Testis (tissue), 3 donors: ENCODE measurements around the gene HNF4A. TPM values are rescaled to one million over a fixed set of nuclear protein-coding genes. Genes with fewer than 3 reads are reported as not detected.

Source experiments
- DNase-seq: peaks from one replicate; pipeline ENCODE4 v3.0.0-alpha.2; 2019
- H3K27ac ChIP-seq, 2 donors: fragments of 200-600 bp; sonication (generic); one replicate each; pipeline ENCODE4 v1.5.1; 2019
- H3K27me3 ChIP-seq: fragments of 200-600 bp; sonication (generic); one replicate; pipeline ENCODE4 v1.5.1; 2019
- H3K36me3 ChIP-seq: fragments of 200-600 bp; sonication (generic); one replicate; pipeline ENCODE4 v1.5.1; 2017; ENCODE audit warnings: low read depth; ENCODE audit errors: missing control alignments
- H3K4me1 ChIP-seq: fragments of 200-600 bp; sonication (generic); one replicate; pipeline ENCODE4 v1.5.1; 2019
- H3K4me3 ChIP-seq, 2 donors: fragments of 200-600 bp; sonication (generic); one replicate each; pipeline ENCODE4 v1.5.1; 2017 to 2019
- H3K9me3 ChIP-seq: fragments of 200-600 bp; sonication (generic); one replicate; pipeline ENCODE4 v1.5.1; 2017
- POLR2A ChIP-seq: fragments of 450-650 bp; IDR thresholded peaks from one replicate; pipeline ENCODE4 v1.6.1; 2017; ENCODE audit warnings: antibody characterized with exemption, mild to moderate bottlenecking, moderate library complexity
- WGBS, 2 donors: methylation state at CpG; one replicate each; pipeline ENCODE4 v1.1.5; 2018; 5-methylcytosine and 5-hydroxymethylcytosine counted together
- intact Hi-C: fragments of 100-400 bp; cut with DNase I; formaldehyde crosslinking; loops from one replicate; pipeline ENCODE4 v1.15.1; 2023; ENCODE audit warnings: low total_unique reads
- polyA plus RNA-seq: library from polyadenylated mRNA; stranded (reverse); fragments of 350-450 nt; fragmentation: Illumina TruSeq; extraction: RNeasy Lipid Tissue Mini Kit (QIAGEN cat#74804); gene quantifications from one replicate; pipeline ENCODE4 v1.2.3, GENCODE V29; 2014; ENCODE audit warnings: low read depth, low replicate concordance; ENCODE audit not compliant: insufficient read depth
- total RNA-seq, 2 donors: library from RNA; depleted of rRNA; stranded (reverse); fragments of >200 nt; gene quantifications; one replicate each; pipeline ENCODE4 v1.2.3, GENCODE V29; 2016
- TF ChIP-seq, protein P1 (sequence below), 3 experiments: fragments of 450-650 bp in 2 of 3; fragments of 200-600 bp in 1 of 3; sonication (generic) in 1 of 3; IDR thresholded peaks; one replicate each; pipeline ENCODE4 v1.5.1; 2016 to 2019; ENCODE audit warnings: antibody characterized with exemption in 3 of 3, mild to moderate bottlenecking in 2 of 3, moderate library complexity in 1 of 3

HNF4A gene
- total and polyA plus RNA-seq, 3 donors from 2014 or later = 1.2 to 2.5 (median 1.4) TPM

DNA sequence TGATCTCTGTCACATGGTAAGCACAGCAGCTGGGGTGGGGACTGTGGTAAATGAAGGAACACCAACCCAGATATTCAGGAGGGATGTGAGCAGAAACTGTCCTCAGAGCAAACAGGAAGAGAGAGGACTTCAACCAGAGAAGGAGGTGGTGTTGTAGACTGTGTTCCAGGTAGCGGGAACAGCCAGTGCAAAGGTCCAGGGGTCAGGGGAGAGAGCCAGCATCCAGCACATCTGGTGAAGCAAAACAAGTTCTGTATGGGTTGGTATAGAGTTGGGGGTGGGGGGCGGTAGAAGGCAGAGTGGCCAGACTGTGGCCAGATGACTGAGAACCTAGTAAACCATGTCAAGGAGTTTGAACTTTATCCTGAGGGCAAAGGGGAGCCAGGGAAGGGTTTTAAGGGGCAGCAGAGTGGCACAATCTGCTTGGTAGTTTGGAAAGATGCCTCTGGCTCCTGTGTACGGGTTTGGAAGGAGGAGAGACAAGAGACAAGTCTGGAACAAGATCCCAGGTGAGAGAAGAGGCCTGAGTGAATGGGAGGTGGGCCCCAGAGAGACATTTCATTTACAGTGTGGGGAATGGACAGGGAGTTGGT, 92.4 kb downstream of the HNF4A start:
- intact Hi-C loops = no loop called here

DNA sequence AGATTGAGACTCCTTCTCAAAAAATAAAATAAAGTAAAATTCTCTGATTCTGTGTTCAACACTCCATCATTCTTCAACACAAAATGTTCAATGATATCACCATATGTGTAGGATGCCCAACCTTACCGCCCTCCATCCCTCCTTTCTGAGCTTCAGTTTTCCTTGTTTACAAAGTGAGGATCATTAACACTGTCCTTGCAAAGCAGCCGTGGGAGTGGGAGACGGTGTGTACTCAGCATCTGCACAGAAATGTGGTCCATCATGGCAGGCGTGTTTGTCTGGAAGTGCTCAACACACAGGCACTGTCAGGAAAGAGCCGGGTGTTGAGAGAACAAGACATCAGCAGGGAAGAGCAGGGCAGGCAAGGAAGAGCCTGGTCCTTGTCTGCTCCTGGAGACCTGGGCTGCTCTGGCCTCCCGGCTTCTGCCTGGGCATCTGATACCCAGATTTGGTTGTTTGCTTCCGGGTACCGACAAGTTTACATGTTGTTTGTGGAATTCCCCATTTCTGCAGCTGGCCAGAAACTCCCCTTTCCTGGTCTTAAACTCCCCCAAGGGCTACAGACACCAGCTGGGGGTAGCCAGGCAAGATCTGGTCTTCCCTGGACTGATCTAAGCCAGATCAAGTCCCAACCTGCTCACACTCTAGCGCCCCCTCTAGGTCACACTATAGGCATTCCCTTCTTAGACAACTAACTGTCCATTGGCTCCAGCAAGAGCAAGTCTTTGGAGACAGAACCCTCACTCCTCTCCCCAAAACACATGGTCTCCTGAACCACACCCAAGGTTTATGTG, 93.5 kb downstream of the HNF4A start:
- H3K4me1 ChIP-seq = no peaks in the 10 kb centered on the region
- no peaks in the 10 kb centered on the region for H3K9me3 ChIP-seq
- no peaks in the 10 kb centered on the region for H3K36me3 ChIP-seq
- H3K27ac ChIP-seq = no peak overlapping the region
- 72 to 77% methylated on average over 9 of the region's 9 CpGs for WGBS, 2 donors
- intact Hi-C loops = no loop called here
- TF ChIP-seq, protein P1, sequence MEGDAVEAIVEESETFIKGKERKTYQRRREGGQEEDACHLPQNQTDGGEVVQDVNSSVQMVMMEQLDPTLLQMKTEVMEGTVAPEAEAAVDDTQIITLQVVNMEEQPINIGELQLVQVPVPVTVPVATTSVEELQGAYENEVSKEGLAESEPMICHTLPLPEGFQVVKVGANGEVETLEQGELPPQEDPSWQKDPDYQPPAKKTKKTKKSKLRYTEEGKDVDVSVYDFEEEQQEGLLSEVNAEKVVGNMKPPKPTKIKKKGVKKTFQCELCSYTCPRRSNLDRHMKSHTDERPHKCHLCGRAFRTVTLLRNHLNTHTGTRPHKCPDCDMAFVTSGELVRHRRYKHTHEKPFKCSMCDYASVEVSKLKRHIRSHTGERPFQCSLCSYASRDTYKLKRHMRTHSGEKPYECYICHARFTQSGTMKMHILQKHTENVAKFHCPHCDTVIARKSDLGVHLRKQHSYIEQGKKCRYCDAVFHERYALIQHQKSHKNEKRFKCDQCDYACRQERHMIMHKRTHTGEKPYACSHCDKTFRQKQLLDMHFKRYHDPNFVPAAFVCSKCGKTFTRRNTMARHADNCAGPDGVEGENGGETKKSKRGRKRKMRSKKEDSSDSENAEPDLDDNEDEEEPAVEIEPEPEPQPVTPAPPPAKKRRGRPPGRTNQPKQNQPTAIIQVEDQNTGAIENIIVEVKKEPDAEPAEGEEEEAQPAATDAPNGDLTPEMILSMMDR (IDR thresholded peaks at IDR 0.05) = peak in 1 of 3 experiments; percentile 9
- no peak for TF ChIP-seq POLR2A
- no peaks in the 10 kb centered on the region for H3K27me3 ChIP-seq
- H3K4me3 ChIP-seq = no peak overlapping the region
- peak; percentile 33 for DNase-seq

More for the DNA sequence above, 92.4 kb downstream of the HNF4A start:
- H3K36me3 ChIP-seq = no peaks in the 10 kb centered on the region
- H3K4me3 ChIP-seq = no peak overlapping the region
- TF ChIP-seq POLR2A = no peak
- TF ChIP-seq, protein P1 (IDR thresholded peaks at IDR 0.05) = no peak
- H3K4me1 ChIP-seq = no peaks in the 10 kb centered on the region
- DNase-seq = no peak
- no peaks in the 10 kb centered on the region for H3K27me3 ChIP-seq
- H3K9me3 ChIP-seq = no peaks in the 10 kb centered on the region
- 88 to 90% methylated on average over 3 of the region's 3 CpGs for WGBS, 2 donors
- H3K27ac ChIP-seq = no peak overlapping the region

- no peaks in the 10 kb centered on the region for H3K9me3 ChIP-seq
- H3K4me1 ChIP-seq = no peaks in the 10 kb centered on the region
- no peak for DNase-seq
- 83 to 89% methylated on average over 7 of the region's 7 CpGs for WGBS, 2 donors
- H3K36me3 ChIP-seq = no peaks in the 10 kb centered on the region
- no peak overlapping the region for H3K27ac ChIP-seq
- intact Hi-C loops = no loop called here
- no peak overlapping the region for H3K4me3 ChIP-seq
- H3K27me3 ChIP-seq = no peaks in the 10 kb centered on the region
- TF ChIP-seq POLR2A = no peak
- TF ChIP-seq, protein P1 (IDR thresholded peaks at IDR 0.05) = no peak
These were observed 94.4 kb downstream of the HNF4A start for GRCh38 chr20:44449864-44450263.

- no peaks in the 10 kb centered on the region for H3K27me3 ChIP-seq
- no peak for DNase-seq
- H3K9me3 ChIP-seq = no peaks in the 10 kb centered on the region
- no peak overlapping the region for H3K4me3 ChIP-seq
- no peak for TF ChIP-seq POLR2A
- TF ChIP-seq, protein P1 (IDR thresholded peaks at IDR 0.05) = no peak
- no peaks in the 10 kb centered on the region for H3K36me3 ChIP-seq
- H3K4me1 ChIP-seq = no peaks in the 10 kb centered on the region
- 66 to 67% methylated on average over 3 of the region's 3 CpGs for WGBS, 2 donors
- intact Hi-C loops = no loop called here
- no peak overlapping the region for H3K27ac ChIP-seq
These were observed 94.9 kb downstream of the HNF4A start for GRCh38 chr20:44450281-44450889.
